ENCODE data around the gene RAI1. TPM values are rescaled to one million over a fixed set of nuclear protein-coding genes. Genes with fewer than 3 reads are reported as not detected.

The RAI1 gene
- total RNA-seq, 1 donor from 2014 or later: 29.2 TPM

DNA sequence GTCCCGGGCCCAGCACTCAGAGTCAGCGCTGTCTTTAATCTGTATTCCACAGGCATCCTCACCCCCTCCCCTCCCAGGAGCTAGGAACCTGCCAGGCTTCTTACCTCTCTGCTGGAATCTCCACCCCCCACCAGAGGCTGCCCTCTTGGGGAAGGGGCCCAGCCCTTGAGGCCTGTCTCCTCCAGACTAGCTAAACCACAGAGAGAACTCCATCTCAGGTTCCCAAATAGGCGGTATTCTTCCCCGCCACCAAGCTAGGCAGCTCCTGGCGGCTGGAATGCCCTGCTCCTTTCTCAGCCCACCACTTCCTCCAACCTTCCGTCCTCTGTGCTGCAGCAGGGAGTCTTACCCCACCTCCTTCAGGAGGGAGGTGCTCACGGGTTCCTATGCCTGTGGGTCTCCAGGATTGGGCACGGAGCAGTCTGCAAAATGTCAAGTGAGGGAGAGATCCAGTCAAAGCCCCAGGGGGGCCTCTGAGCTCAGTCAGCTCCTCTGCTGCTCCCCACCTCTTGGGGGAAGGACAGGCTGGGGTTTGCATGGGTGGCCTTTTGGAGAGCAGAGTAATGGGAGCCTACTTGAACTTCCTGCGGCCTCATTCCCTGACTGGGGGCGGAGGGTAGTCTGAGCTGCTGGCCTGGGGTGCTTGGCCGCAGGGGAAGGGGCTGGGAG is 99.8 kb downstream of the RAI1 start:
- intact Hi-C loops (cut with DNase I): loop anchor here (2.0 kb wide), 1 partner anchor 82 kb away; no protein-coding TSS in a partner anchor

DNA sequence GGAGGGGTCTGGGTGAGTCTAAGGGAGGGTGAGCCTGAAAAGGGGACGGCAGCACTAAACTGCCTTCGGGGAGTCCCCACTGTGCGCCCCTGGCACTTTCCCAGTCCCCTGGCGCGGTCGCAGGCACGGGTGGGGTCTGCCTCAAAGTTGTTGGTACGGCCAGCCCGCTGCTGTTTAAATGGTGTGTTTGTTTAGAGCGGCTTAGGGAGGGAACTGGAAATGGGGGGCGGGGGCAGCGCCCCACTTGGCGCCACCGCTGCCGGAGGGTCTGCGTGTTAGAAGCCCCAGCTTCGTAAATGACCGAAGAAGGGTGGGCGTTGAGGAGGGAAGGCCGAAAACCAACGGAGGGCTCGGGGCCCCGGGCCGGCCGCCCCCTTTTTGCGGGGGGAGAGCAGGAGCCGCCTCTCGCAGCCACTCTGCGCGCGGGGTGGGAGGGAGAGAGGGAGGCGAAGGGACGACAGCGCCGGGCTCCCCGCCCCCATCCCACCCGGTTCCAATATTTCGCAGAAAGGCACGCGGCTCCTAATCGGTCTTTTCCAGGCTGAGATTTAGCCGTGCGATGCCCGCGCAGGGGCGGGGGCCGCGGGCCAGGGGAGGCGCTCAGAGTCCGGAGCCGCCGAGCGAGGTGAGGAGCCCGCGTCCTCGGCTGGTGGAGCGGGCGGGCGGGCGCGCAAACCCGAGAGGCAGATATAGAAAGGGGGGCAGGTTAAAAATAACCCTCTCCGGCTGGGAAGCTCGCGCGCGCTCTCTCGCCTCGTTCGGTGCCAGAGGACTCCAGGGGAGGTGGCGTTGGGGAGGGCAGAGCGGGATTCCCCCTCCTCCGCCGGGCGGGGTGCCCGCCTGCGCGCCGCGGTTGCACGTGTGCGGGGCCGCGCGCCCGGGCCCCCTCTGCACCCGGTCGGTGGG is 100.6 kb downstream of the RAI1 start:
- TF ChIP-seq, protein P1, sequence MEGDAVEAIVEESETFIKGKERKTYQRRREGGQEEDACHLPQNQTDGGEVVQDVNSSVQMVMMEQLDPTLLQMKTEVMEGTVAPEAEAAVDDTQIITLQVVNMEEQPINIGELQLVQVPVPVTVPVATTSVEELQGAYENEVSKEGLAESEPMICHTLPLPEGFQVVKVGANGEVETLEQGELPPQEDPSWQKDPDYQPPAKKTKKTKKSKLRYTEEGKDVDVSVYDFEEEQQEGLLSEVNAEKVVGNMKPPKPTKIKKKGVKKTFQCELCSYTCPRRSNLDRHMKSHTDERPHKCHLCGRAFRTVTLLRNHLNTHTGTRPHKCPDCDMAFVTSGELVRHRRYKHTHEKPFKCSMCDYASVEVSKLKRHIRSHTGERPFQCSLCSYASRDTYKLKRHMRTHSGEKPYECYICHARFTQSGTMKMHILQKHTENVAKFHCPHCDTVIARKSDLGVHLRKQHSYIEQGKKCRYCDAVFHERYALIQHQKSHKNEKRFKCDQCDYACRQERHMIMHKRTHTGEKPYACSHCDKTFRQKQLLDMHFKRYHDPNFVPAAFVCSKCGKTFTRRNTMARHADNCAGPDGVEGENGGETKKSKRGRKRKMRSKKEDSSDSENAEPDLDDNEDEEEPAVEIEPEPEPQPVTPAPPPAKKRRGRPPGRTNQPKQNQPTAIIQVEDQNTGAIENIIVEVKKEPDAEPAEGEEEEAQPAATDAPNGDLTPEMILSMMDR (IDR thresholded peaks at IDR 0.05): no peak
- TF ChIP-seq POLR2A (IDR thresholded peaks at IDR 0.05) (no peak), POLR2AphosphoS5 (IDR thresholded peaks at IDR 0.05; ENCODE audit: insufficient read depth in 1 of 2, low read depth in 1 of 2) (peak in 1 of 2 donors; percentile 37)
- Histone ChIP-seq H3K27me3 (no peaks in the 10 kb centered on the region), H3K9me3 (no peaks in the 10 kb centered on the region), H3K4me1 (peaks cover 72% of the 10 kb centered on the region), H3K4me3 (peak overlapping the region; percentile 52 to 55), H3K36me3 (no peaks in the 10 kb centered on the region), H3K27ac (peak overlapping the region; percentile 97)
- DNase-seq (ENCODE audit: extremely low spot score in 2 of 2): no peak
- intact Hi-C loops (cut with DNase I): loop anchor here (2.0 kb wide), 1 partner anchor 83 kb away; no protein-coding TSS in a partner anchor

More for the DNA sequence above, 99.8 kb downstream of the RAI1 start:
- DNase-seq (ENCODE audit: extremely low spot score in 2 of 2): no peak
- H3K27ac ChIP-seq: peak overlapping the region; percentile 97
- no peaks in the 10 kb centered on the region for H3K27me3 ChIP-seq
- H3K4me1 ChIP-seq: peaks cover 74% of the 10 kb centered on the region
- H3K4me3 ChIP-seq: peak overlapping the region; percentile 52 to 55
- TF ChIP-seq, protein P1 (IDR thresholded peaks at IDR 0.05): peak in 1 of 3 experiments; percentile 18
- peak in 1 of 2 donors; percentile 44 for TF ChIP-seq POLR2AphosphoS5 (IDR thresholded peaks at IDR 0.05; ENCODE audit: insufficient read depth in 1 of 2, low read depth in 1 of 2)
- TF ChIP-seq POLR2A (IDR thresholded peaks at IDR 0.05): no peak
- no peaks in the 10 kb centered on the region for H3K36me3 ChIP-seq
- no peaks in the 10 kb centered on the region for H3K9me3 ChIP-seq

DNA sequence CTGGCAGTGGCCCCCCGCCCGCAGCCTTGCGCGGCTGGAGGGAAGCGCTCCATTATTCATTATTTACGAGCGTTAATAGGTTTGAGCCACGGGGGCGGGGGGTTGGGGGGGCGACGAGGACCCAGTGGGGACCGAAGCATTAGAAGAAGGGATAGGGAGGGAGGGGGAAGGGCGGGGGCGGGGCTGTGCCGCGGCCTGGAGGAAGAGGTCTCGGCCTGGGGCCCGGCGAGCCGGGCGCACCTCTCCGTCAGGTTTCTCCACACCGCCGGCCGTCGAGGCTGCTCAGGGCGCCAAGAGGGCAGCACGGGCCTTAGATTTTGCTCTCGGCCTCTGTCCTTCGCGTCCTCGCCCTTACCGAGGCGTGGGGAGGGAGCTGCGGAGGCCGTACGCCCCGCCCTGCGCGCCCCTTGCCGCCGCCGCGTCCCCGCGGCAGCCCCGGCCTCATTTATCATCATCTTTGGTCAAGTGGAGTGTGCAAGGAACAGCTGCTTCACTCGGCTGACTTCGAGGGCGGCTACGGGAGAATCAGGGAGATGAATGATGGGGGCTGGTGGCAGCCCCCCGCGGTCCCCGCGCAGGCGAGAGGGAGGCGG is 101.4 kb downstream of the RAI1 start:
- intact Hi-C loops (cut with DNase I): no loop called here
- peaks cover 64% of the 10 kb centered on the region for H3K4me1 ChIP-seq

DNA sequence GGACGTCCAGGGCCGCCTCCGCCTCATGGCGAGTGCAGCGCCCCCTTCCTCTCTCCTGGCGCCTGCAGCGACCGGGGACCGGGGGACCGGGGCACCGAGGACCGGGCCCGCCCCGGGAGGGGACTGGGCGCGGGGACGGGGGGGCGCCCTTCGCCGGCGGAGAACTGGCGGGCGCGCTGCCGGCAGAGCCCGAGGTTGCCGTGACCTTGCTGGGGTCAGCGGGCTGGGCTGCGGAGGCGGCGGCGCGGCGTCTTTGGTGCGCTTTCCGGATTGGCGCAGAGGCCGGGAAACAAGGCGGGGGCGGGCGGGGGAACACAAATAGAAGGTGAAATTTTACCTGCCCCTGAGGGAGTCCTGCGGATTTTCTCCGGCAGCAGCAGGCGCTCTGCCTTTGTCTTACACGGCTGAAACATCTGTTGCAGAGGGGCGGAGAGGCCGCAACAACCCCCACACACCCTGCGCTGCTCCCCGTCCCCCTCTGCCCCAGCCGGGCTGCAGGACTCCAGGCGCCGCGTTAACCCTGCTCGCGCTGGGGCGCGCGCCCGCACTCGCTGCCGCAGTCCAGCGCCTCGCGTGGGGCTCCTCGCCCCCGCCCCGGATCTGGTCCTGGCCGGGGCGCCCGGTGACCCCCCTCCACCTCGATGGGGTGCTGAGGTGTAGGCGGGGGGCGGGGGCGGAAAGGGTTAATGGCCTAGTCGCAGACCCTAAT is 102.0 kb downstream of the RAI1 start:
- H3K4me1 ChIP-seq: peaks cover 58% of the 10 kb centered on the region
- intact Hi-C loops (cut with DNase I): no loop called here
- DNase-seq (ENCODE audit: extremely low spot score in 2 of 2): no peak
- peak in 1 of 2 donors; percentile 11 for TF ChIP-seq POLR2AphosphoS5 (IDR thresholded peaks at IDR 0.05; ENCODE audit: insufficient read depth in 1 of 2, low read depth in 1 of 2)
- TF ChIP-seq, protein P1 (IDR thresholded peaks at IDR 0.05): no peak
- no peaks in the 10 kb centered on the region for H3K27me3 ChIP-seq
- peak overlapping the region; percentile 52 to 55 for H3K4me3 ChIP-seq
- H3K27ac ChIP-seq: peak overlapping the region; percentile 97
- H3K36me3 ChIP-seq: no peaks in the 10 kb centered on the region
- no peaks in the 10 kb centered on the region for H3K9me3 ChIP-seq

More for the DNA sequence above, 101.4 kb downstream of the RAI1 start:
- Histone ChIP-seq H3K9me3 (no peaks in the 10 kb centered on the region), H3K27ac (peak overlapping the region; percentile 97), H3K36me3 (no peaks in the 10 kb centered on the region), H3K27me3 (no peaks in the 10 kb centered on the region), H3K4me3 (peak overlapping the region; percentile 52 to 55)
- DNase-seq (ENCODE audit: extremely low spot score in 2 of 2): no peak
- TF ChIP-seq, protein P1 (IDR thresholded peaks at IDR 0.05): no peak
- no peak for TF ChIP-seq POLR2AphosphoS5 (IDR thresholded peaks at IDR 0.05; ENCODE audit: insufficient read depth in 1 of 2, low read depth in 1 of 2)
- no peak for TF ChIP-seq POLR2A (IDR thresholded peaks at IDR 0.05)
